Muscle layer of duodenum (tissue), 2 donors: Measurements from ENCODE around the gene C17orf67.

Source experiments
- H3K27ac ChIP-seq: one replicate; pipeline ENCODE4 v1.7.0; 2013; ENCODE audit warnings: mild to moderate bottlenecking, low read length
- H3K27me3 ChIP-seq: one replicate; pipeline ENCODE4 v1.7.0; 2013; ENCODE audit warnings: low read depth, mild to moderate bottlenecking, control low read depth, low read length
- H3K36me3 ChIP-seq, 2 donors: one replicate each; pipeline ENCODE4 v1.7.0; 2013; ENCODE audit warnings: low read length in 2 of 2, control low read depth in 1 of 2, mild to moderate bottlenecking in 1 of 2; ENCODE audit not compliant: insufficient read depth in 2 of 2, control insufficient read depth in 1 of 2
- H3K4me1 ChIP-seq, 2 donors: one replicate each; pipeline ENCODE4 v1.7.0; 2013; ENCODE audit warnings: low read length in 2 of 2, mild to moderate bottlenecking in 2 of 2, control low read depth in 1 of 2, moderate library complexity in 1 of 2; ENCODE audit not compliant: insufficient read depth in 2 of 2, control insufficient read depth in 1 of 2
- H3K4me3 ChIP-seq, 2 donors: one replicate each; pipeline ENCODE4 v1.7.0; 2013; ENCODE audit warnings: low read length in 2 of 2, low read depth in 1 of 2, mild to moderate bottlenecking in 1 of 2
- H3K9me3 ChIP-seq, 2 donors: one replicate each; pipeline ENCODE4 v1.7.0; 2013; ENCODE audit warnings: low read length in 2 of 2, control low read depth in 1 of 2, mild to moderate bottlenecking in 1 of 2; ENCODE audit not compliant: control insufficient read depth in 1 of 2
- donor health status: healthy.

C17orf67 gene

GRCh38 chr17:56819431-56820145 is 14.1 kb downstream of the C17orf67 start:
- Histone ChIP-seq H3K27ac (no peak overlapping the region), H3K36me3 (no peaks in the 10 kb centered on the region), H3K9me3 (no peaks in the 10 kb centered on the region), H3K4me1 (no peaks in the 10 kb centered on the region), H3K27me3 (no peaks in the 10 kb centered on the region), H3K4me3 (no peak overlapping the region)

GRCh38 chr17:56819030-56819429 is 14.7 kb downstream of the C17orf67 start:
- no peaks in the 10 kb centered on the region for H3K36me3 ChIP-seq
- H3K27ac ChIP-seq = no peak overlapping the region
- no peaks in the 10 kb centered on the region for H3K9me3 ChIP-seq
- no peak overlapping the region for H3K4me3 ChIP-seq
- no peaks in the 10 kb centered on the region for H3K27me3 ChIP-seq
- no peaks in the 10 kb centered on the region for H3K4me1 ChIP-seq

GRCh38 chr17:56817066-56817465 is 16.7 kb downstream of the C17orf67 start:
- Histone ChIP-seq H3K27me3 (no peaks in the 10 kb centered on the region), H3K4me3 (no peak overlapping the region)

GRCh38 chr17:56815711-56816110 is 18.0 kb downstream of the C17orf67 start:
- no peaks in the 10 kb centered on the region for H3K9me3 ChIP-seq
- no peaks in the 10 kb centered on the region for H3K36me3 ChIP-seq
- H3K4me3 ChIP-seq = no peak overlapping the region
- H3K4me1 ChIP-seq = no peaks in the 10 kb centered on the region
- H3K27ac ChIP-seq = no peak overlapping the region
- H3K27me3 ChIP-seq = no peaks in the 10 kb centered on the region

More at GRCh38 chr17:56817066-56817465, 16.7 kb downstream of the C17orf67 start:
- Histone ChIP-seq H3K4me1 (no peaks in the 10 kb centered on the region), H3K27ac (no peak overlapping the region), H3K36me3 (no peaks in the 10 kb centered on the region), H3K9me3 (no peaks in the 10 kb centered on the region)

- Histone ChIP-seq H3K4me1 (no peaks in the 10 kb centered on the region), H3K27ac (no peak overlapping the region), H3K4me3 (no peak overlapping the region), H3K36me3 (no peaks in the 10 kb centered on the region), H3K9me3 (no peaks in the 10 kb centered on the region), H3K27me3 (no peaks in the 10 kb centered on the region)
Measured at GRCh38 chr17:56812901-56813388, 20.8 kb downstream of the C17orf67 start.

- no peak overlapping the region for H3K27ac ChIP-seq
Measured at GRCh38 chr17:56810891-56811775, 22.6 kb downstream of the C17orf67 start.

GRCh38 chr17:56810343-56810742 is 23.4 kb downstream of the C17orf67 start:
- H3K36me3 ChIP-seq = no peaks in the 10 kb centered on the region
- no peaks in the 10 kb centered on the region for H3K27me3 ChIP-seq
- H3K4me3 ChIP-seq = no peak overlapping the region
- H3K9me3 ChIP-seq = no peaks in the 10 kb centered on the region
- no peak overlapping the region for H3K27ac ChIP-seq
- no peaks in the 10 kb centered on the region for H3K4me1 ChIP-seq

More at GRCh38 chr17:56810891-56811775, 22.6 kb downstream of the C17orf67 start:
- Histone ChIP-seq H3K9me3 (no peaks in the 10 kb centered on the region), H3K4me3 (no peak overlapping the region), H3K36me3 (no peaks in the 10 kb centered on the region), H3K4me1 (no peaks in the 10 kb centered on the region), H3K27me3 (no peaks in the 10 kb centered on the region)

- H3K4me3 ChIP-seq = no peak overlapping the region
Measured at GRCh38 chr17:56809820-56810179, 23.9 kb downstream of the C17orf67 start.

GRCh38 chr17:56809106-56809819 is 24.5 kb downstream of the C17orf67 start:
- Histone ChIP-seq H3K9me3 (no peaks in the 10 kb centered on the region), H3K4me1 (peaks cover 0 to 4% of the 10 kb centered on the region in 2 donors), H3K27me3 (no peaks in the 10 kb centered on the region), H3K4me3 (no peak overlapping the region), H3K36me3 (no peaks in the 10 kb centered on the region), H3K27ac (no peak overlapping the region)

More at GRCh38 chr17:56809820-56810179, 23.9 kb downstream of the C17orf67 start:
- Histone ChIP-seq H3K9me3 (no peaks in the 10 kb centered on the region), H3K4me1 (no peaks in the 10 kb centered on the region), H3K36me3 (no peaks in the 10 kb centered on the region), H3K27me3 (no peaks in the 10 kb centered on the region), H3K27ac (no peak overlapping the region)

- Histone ChIP-seq H3K9me3 (no peaks in the 10 kb centered on the region), H3K27me3 (no peaks in the 10 kb centered on the region), H3K36me3 (no peaks in the 10 kb centered on the region), H3K27ac (no peak overlapping the region), H3K4me1 (peaks cover 0 to 9% of the 10 kb centered on the region in 2 donors), H3K4me3 (no peak overlapping the region)
Measured at GRCh38 chr17:56808503-56808902, 25.2 kb downstream of the C17orf67 start.

GRCh38 chr17:56807723-56808122 is 26.0 kb downstream of the C17orf67 start:
- Histone ChIP-seq H3K36me3 (no peaks in the 10 kb centered on the region), H3K27ac (no peak overlapping the region), H3K27me3 (no peaks in the 10 kb centered on the region), H3K4me1 (peaks cover 0 to 9% of the 10 kb centered on the region in 2 donors), H3K9me3 (no peaks in the 10 kb centered on the region), H3K4me3 (no peak overlapping the region)
